BJ (cell line): ENCODE measurements around the gene PDIK1L. TPM values are rescaled to one million over a fixed set of nuclear protein-coding genes. Genes with fewer than 3 reads are reported as not detected.

Source experiments
- CTCF ChIA-PET: fragments of 350-600 bp; formaldehyde crosslinking; extraction: SDS; loops from one replicate; lab custom pipeline; 2021; ENCODE audit warnings: antibody characterized with exemption, inconsistent platforms; lab: Yijun Ruan, JAX
- POLR2A ChIA-PET: fragments of 300-600 bp; sonication (Branson Sonifier 250); formaldehyde crosslinking; extraction: SDS; loops from one replicate; lab custom pipeline; 2021; ENCODE audit warnings: antibody characterized with exemption; lab: Charles Lee
- DNase-seq: peaks from one replicate; pipeline ENCODE4 v3.0.0-alpha.2; 2011; ENCODE audit warnings: low read depth
- H3K27me3 ChIP-seq: 2 replicates; pipeline ENCODE4 v1.6.0; 2011; ENCODE audit warnings: low read length; ENCODE audit not compliant: control insufficient read depth, insufficient read depth
- H3K36me3 ChIP-seq: 2 replicates; pipeline ENCODE4 v1.5.1; 2011; ENCODE audit warnings: low read length; ENCODE audit not compliant: control insufficient read depth, insufficient read depth
- H3K4me3 ChIP-seq: 2 replicates; pipeline ENCODE4 v1.5.1; 2011; ENCODE audit warnings: low read depth, mild to moderate bottlenecking, control low read depth, low read length
- polyA plus RNA-seq: library from polyadenylated mRNA; depleted of rRNA; stranded (reverse); fragments of >200 nt; gene quantifications from 2 replicates; pipeline ENCODE4 v1.2.3, GENCODE V29; 2011
- TF ChIP-seq, protein P1 (sequence below): IDR thresholded peaks from 2 replicates; pipeline ENCODE4 v1.5.1; 2011; ENCODE audit warnings: low read depth, mild to moderate bottlenecking, control low read depth, inconsistent platforms, low read length, moderate library complexity; ENCODE audit not compliant: insufficient read depth

Gene PDIK1L
- polyA plus RNA-seq, 1 experiment, result 1.4 TPM

DNA sequence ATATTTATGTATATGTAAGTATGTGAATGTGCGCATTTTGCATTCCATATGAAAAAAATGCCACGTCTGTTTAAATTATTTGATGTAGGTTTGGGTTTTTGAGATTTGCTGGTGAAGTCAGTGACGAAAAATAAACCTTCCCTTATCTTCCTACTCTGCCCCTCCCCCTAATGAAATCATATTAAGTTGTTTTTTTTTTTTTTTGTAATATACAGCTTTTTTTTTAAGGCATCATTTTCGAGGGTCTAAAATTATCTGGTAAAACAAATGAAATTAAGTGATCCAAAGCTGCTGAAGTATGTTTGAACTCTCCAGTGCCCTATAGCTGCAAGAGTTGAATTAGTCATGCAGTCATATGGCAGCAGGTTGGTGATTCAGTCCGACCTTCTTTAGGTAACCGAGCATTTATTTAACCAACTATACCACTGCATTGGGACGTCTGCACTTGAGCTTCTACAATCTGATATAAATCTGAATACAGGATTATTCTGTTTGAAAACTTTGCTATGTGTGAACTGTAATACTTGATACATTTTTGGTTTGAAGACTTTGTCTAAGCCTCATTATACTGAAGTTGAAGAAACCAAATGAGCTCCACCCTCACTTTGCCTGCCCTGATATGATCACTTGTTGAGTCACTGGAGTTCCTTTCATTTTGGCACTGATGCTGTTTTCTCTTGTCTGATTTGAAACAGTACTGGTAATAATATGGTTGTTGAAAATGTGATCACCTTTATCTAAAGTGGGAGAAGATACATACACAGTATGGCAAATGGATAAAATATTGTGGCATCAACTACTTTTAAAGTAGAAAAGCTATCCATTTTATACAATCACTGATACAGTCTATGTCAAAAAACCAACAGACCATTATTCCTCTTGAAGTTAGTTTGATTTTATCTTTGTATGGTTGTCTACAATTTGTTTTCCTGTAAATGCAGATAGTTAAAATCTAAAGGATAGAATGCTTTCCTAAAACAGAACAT is 11.7 kb downstream of the PDIK1L start:
- Histone ChIP-seq H3K27me3 (no peaks in the 10 kb centered on the region), H3K4me3 (no peak overlapping the region), H3K36me3 (no peaks in the 10 kb centered on the region)
- CTCF ChIA-PET, result interaction anchor here (0.6 to 4.1 kb wide), 6 partner anchors 8 to 46 kb away, joined by 3 to 24 read pairs (median 4); partner anchors contain the start of gene ZNF593
- TF ChIP-seq, protein P1, sequence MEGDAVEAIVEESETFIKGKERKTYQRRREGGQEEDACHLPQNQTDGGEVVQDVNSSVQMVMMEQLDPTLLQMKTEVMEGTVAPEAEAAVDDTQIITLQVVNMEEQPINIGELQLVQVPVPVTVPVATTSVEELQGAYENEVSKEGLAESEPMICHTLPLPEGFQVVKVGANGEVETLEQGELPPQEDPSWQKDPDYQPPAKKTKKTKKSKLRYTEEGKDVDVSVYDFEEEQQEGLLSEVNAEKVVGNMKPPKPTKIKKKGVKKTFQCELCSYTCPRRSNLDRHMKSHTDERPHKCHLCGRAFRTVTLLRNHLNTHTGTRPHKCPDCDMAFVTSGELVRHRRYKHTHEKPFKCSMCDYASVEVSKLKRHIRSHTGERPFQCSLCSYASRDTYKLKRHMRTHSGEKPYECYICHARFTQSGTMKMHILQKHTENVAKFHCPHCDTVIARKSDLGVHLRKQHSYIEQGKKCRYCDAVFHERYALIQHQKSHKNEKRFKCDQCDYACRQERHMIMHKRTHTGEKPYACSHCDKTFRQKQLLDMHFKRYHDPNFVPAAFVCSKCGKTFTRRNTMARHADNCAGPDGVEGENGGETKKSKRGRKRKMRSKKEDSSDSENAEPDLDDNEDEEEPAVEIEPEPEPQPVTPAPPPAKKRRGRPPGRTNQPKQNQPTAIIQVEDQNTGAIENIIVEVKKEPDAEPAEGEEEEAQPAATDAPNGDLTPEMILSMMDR, result no peak
- POLR2A ChIA-PET, result no interaction called here
- no peak for DNase-seq

DNA sequence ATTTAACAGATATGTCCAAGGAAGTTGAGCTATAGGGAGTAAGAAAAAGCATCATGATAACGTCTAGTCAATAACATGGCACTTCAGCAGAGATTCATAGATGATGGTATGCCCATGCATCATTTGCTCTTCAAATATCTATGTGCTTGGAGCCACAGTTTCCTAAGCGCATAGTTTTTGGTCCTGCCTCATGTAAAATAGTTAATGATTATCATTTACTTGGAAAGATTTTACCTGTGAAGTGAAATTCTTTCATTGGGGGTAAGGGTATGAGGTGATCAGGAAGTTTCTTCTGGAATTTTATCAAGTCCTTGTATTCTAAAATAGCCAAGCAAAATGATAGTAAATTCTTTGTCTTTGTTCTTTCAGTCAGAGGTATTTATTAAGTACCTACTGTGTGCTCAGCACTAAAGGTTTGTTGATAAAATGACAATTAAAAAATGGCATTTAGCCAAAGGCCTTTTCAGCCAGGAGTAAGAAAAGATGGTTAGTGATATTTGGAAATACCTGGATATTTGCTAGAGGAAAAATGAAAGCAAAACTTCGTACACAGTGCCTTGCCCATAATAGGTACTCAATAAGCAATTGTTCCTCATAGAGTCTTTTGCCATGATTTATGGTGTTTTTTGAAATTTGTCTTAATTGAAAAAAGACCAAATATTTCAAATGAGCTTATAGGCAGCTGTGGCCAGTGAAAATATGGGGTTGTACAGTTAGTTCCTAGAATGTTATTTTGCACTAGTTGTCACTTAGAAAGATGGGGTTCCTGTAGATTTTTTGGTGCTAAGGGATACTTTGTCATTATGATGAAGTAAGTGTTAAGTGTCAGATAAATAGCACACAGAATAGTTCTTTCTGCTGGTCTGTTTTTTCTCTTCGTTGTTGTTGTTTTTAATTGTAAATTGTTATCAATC is 13.1 kb downstream of the PDIK1L start:
- ChIA-PET POLR2A (no interaction called here), CTCF (interaction anchor here (0.7 to 6.8 kb wide), 5 partner anchors 10 to 143 kb away, joined by 3 to 76 read pairs (median 4); no protein-coding TSS in a partner anchor)
- no peak for DNase-seq
- TF ChIP-seq, protein P1, result no peak
- Histone ChIP-seq H3K36me3 (no peaks in the 10 kb centered on the region), H3K27me3 (0 out of 2 replicates have a peak, but pooled peaks cover 2% of the 10 kb centered on the region), H3K4me3 (no peak overlapping the region)

DNA sequence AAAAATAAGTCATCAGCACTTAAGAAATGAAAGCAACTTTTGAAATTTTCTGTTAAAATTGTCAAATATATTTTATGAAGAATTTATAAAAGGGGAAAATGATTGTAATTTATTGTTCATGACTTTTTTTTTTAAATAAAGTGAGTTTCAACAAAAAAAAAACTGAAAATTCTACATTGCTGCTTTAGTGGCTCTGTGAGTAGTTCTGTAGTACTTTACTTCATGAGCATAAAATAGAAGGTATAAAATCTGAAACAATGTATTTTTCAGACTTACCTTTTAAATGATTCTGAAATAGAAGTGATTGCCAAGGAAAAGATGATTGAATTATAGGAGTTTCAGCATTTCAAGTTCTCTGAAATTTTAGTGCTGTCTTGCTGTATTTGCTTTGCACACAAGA is 13.8 kb downstream of the PDIK1L start:
- ChIA-PET POLR2A (no interaction called here), CTCF (interaction anchor here (0.7 to 6.8 kb wide), 4 partner anchors 17 to 142 kb away, joined by 3 to 76 read pairs (median 4); no protein-coding TSS in a partner anchor)
- TF ChIP-seq, protein P1, result no peak

DNA sequence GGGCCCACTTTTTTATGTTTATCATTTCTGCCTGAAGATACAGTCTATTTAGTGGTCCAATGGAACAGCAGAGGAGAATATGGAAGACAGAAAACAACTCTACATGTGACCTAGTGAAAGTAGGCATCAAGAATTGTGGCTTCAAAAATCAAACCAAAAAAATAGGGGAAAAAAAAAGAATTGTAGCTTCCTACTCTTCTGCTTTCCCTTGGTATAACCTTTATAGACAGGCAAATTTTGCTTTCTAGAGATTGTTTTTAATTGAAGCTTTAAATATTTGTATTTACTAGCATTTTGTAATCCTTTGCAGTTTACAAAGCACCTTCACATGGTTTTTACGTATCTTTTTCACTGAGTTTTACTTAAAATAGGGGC is 14.3 kb downstream of the PDIK1L start:
- TF ChIP-seq, protein P1, result no peak
- H3K36me3 ChIP-seq, result no peaks in the 10 kb centered on the region
- ChIA-PET POLR2A (no interaction called here), CTCF (interaction anchor here (0.7 to 6.8 kb wide), 4 partner anchors 13 to 109 kb away, joined by 3 to 76 read pairs (median 5); no protein-coding TSS in a partner anchor)
- DNase-seq, result no peak
- H3K4me3 ChIP-seq, result no peak overlapping the region
- peaks cover 5% of the 10 kb centered on the region for H3K27me3 ChIP-seq

More for the DNA sequence above, 13.8 kb downstream of the PDIK1L start:
- Histone ChIP-seq H3K27me3 (0 out of 2 replicates have a peak, but pooled peaks cover 2% of the 10 kb centered on the region), H3K4me3 (no peak overlapping the region), H3K36me3 (no peaks in the 10 kb centered on the region)
- no peak for DNase-seq
